HCT116 (cell line): ENCODE results near the gene CNTN5.

Source experiments
- CTCF ChIP-seq, 3 experiments: fragments of 200-600 bp in 1 of 3; sonication (generic) in 1 of 3; IDR thresholded peaks in 2 of 3; conservative IDR thresholded peaks in 1 of 3; 2 replicates each; pipeline ENCODE4 v1.5.1; 2012 to 2017; ENCODE audit warnings: low read depth in 2 of 3, low read length in 2 of 3, antibody characterized with exemption in 1 of 3, borderline replicate concordance in 1 of 3, control low read depth in 1 of 3, mild to moderate bottlenecking in 1 of 3, mixed read lengths in 1 of 3, mixed run types in 1 of 3, moderate library complexity in 1 of 3; ENCODE audit not compliant: insufficient read depth in 1 of 3
- POLR2A ChIP-seq: IDR thresholded peaks from 2 replicates; pipeline ENCODE4 v1.7.0; 2011; ENCODE audit warnings: borderline replicate concordance; ENCODE audit not compliant: insufficient read depth, insufficient read length; ENCODE audit errors: extremely low read depth
- RAD21 ChIP-seq: IDR thresholded peaks from 2 replicates; pipeline ENCODE4 v1.6.1; 2012; ENCODE audit warnings: low read depth, mild to moderate bottlenecking

GRCh38 chr11:100208207-100208606 lies 1187.5 kb downstream of the CNTN5 start:
- TF ChIP-seq POLR2A (no peak), CTCF (IDR thresholded peaks at IDR 0.05 in 2 of 3, conservative IDR thresholded peaks at IDR 0.05 in 1 of 3; ENCODE audit: borderline replicate concordance in 1 of 3, insufficient read depth in 1 of 3, low read depth in 2 of 3, low read length in 2 of 3) (no peak), RAD21 (no peak)
